GM19463 (cell line): ENCODE measurements around the gene NCAPG2.
"Not testable (repeated sequence)": the region's sequence is repeated elsewhere in the genome, so short reads cannot be mapped to it uniquely, and the experiment has no call there.

Source experiments
- ATAC-seq: cut with Tn5 transposase; IDR thresholded peaks from one replicate; pipeline ENCODE4 v1.9.1; 2021; ENCODE audit warnings: mild to moderate bottlenecking, moderate library complexity; ENCODE audit not compliant: unreplicated experiment

NCAPG2 gene

DNA sequence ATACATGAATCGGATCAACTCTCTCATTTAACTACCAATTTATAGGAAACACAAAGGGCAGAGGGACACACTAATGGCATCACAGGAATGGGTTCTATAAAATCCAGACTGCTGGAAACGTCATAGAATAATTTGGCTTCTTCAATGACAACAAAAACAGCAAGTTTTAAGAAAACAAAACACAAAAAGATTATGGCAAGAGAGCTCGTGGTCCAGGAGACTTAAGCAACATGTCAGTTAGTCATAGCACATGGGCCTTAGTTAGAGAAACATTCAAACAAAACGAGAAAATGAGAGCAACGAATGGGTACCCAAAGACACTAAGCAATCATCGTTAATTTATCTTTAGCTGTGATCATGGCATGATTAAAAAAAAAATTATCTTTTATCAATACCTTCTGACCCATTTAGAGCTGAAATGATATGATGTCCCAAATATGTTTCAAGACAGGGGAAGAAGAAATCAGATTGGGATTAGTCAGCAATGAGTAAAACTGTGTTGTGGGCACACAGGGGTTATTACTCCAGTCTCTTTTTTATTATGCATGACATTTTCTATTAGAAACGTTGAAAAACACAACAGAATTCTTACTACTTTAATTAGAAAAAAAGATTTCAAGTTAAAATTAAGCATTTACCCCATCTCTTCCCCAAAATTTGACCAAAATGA, 28.3 kb downstream of the NCAPG2 start:
- no peak for ATAC-seq

DNA sequence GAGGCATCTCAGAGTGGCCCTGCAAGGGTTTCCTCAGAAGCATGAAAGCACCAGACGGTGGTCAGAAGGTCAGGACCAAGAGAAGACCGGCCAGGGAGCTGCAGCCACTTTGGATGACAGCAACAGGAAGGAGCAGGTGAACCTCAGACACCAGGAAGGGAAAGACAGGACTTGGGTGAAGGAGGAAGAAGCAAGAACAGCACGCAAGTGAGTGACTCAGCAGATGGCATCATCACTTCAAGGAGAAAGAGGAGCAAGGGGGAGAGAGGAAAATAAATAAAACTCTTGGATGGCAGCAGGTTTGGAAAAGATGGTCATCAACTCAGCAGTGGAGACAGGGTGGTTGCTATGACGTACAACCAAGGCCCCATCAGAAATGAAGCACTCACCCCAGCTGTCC, 31.6 kb downstream of the NCAPG2 start:
- ATAC-seq, result no peak

- not testable (repeated sequence) for ATAC-seq
These were observed 36.5 kb downstream of the NCAPG2 start for GRCh38 chr7:158668086-158668485.

GRCh38 chr7:158666966-158667678, 37.5 kb downstream of the NCAPG2 start:
- ATAC-seq, result not testable (repeated sequence)

- ATAC-seq, result no peak
These were observed 38.2 kb downstream of the NCAPG2 start for GRCh38 chr7:158666401-158666800.

- ATAC-seq, result no peak
These were observed 40.2 kb downstream of the NCAPG2 start for GRCh38 chr7:158664406-158664805.

GRCh38 chr7:158663428-158663741, 41.2 kb downstream of the NCAPG2 start:
- ATAC-seq, result no peak

GRCh38 chr7:158662610-158663427, 41.8 kb downstream of the NCAPG2 start:
- no peak for ATAC-seq

GRCh38 chr7:158658475-158658874, 46.1 kb downstream of the NCAPG2 start:
- ATAC-seq, result no peak

DNA sequence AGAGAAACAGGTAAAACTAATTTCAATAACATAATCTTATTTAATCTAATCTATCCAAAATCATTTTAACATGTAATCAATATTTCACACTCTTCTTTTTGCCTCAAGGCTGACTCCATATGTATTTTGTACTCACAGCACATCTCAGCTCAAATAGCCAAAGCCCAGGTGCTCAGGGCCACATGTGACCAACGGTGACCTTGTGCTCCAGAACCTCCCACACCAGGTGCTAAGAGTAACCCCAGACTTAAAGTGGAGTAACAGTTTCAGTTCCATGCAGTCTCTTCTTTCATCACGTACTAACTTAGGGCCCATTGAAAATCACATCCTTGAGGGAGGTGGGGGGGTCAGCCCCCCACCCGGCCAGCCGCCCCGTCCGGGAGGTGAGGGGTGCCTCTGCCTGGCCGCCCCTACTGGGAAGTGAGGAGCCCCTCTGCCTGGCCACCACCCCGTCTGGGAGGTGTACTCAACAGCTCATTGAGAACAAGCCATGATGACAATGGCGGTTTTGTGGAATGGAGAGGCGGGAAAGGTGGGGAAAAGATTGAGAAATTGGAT, 47.3 kb downstream of the NCAPG2 start:
- peak; percentile 23 for ATAC-seq

- ATAC-seq, result peak; percentile 96
These were observed 48.6 kb downstream of the NCAPG2 start for GRCh38 chr7:158655931-158656441.

DNA sequence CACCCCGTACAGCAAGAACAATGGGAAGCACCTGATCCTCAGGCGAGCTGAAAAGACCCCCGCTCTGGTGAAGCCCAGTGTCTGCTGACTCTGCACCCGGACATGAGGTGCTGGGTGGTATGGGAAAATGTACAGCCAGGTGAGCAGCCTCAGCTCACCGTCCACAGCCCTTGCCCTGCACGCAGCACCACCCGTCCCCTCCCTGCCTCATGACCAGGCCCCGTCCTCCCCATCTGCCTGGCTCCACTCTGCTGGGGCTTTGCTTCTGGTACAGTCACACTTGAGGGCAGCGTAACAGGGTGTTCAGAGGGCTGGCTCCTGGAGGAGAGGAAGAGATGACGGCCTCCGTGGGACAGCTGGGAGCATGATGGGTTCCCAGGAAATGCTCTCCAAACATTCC, 49.1 kb downstream of the NCAPG2 start:
- ATAC-seq, result no peak

DNA sequence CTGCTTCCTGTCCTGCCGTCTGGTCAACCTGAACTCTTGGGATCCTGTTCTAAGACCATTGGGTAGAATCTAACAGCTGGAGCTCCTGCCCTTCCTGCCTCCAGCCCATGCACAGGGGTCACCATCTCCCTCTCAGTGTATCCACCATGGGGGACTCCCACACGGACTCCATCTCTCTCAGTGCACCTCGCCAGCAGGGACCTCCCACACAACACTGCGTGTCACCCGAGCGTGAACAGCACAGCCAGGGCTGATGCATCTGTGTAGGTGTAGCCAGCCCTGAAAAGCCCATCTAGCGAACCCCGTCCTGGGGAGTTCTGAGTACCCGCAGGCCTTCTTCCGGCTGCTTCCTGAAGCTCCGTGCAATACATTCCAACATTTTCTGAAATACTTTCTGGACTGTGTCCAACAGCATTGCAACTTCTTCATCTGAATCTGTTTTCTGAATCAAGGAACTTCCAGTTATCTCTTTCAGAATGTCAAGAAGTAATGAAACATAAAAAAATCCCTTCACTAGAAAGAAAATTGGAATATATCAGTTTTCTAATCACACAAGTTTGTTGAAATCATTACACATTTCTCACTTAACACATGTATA, 52.5 kb downstream of the NCAPG2 start:
- no peak for ATAC-seq

- no peak for ATAC-seq
These were observed 53.8 kb downstream of the NCAPG2 start for GRCh38 chr7:158650821-158651225.

- no peak for ATAC-seq
These were observed 55.3 kb downstream of the NCAPG2 start for GRCh38 chr7:158649279-158649678.

DNA sequence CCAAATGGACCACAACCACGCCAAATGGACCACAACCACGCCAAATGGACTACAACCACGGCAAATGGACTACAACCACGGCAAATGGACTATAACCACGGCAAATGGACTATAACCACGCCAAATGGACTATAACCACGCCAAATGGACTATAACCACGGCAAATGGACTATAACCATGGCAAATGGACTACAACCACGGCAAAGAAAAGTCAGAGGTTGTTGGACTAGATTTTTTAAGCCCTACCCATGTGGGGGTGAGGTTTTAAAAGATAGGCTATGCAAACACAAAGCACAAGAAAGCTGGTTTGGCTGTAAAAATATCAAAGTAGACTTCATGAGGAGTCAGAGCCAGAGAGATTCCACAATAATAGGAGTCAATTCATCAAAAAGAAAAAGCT, 55.8 kb downstream of the NCAPG2 start:
- ATAC-seq, result no peak

DNA sequence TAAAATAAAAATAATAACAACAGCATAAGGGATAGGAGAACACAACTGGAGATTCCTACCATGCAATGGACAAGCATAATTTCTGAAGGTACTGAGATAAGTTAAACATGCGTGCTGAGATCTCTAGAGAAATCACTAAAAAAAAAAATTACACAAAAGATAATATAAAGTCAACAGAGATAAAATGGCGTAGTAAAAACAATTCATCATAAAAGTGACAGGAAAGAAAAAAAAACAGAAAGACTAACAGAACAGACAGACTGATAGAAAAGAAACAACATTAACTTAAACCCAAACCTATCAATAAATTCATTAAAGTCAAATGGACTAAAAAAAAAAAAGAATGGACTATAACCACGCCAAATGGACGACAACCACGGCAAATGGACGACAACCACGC, 56.4 kb downstream of the NCAPG2 start:
- ATAC-seq, result no peak

DNA sequence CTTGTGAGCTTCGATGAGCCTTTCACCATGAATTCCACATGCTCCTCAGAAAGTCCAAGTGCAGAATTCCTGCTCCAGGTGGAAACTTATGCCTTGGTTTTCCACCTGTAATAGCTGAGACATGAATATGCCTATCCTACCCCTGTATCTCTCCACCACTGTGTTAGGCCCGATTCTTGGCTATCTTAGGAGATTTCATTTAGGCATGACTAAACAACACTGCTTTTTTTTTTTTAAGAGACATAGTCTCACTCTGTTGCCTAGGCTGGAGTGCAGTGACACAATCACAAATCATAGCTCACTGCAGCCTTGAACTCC, 57.2 kb downstream of the NCAPG2 start:
- ATAC-seq, result no peak

DNA sequence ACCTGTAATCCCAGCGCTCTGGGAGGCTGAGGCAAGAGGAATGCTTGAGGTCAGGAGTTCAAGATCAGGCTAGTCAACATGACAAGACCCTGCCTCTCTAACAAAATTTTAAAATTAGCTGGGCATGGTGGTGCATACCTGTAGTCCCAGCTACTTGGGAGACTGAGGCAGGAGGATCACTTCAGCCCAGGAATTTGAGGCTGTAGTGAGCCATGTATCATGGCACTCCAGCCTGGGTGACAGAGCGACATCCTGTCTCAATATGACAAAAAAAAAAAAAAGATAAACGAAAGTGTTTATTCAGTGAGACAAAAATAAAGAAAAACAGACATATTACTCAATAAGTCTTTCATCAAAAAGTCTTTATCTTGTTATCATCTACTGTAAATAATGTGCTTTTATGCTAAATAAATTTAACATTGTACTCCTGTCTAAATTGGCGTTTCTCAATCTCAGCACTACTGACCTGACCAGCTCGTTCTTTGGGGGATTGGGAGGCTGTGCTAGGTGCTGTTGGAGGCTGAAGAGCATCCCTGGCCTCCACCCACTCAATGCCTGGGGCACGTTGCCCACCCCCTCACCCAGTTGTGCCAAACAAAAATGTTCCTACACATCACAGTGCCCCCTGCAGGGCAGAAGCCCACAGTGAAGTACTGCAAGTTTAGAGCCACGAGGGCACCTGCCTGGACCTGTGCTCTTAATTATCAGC, 57.7 kb downstream of the NCAPG2 start:
- no peak for ATAC-seq

GRCh38 chr7:158645842-158646241, 58.8 kb downstream of the NCAPG2 start:
- ATAC-seq, result no peak

DNA sequence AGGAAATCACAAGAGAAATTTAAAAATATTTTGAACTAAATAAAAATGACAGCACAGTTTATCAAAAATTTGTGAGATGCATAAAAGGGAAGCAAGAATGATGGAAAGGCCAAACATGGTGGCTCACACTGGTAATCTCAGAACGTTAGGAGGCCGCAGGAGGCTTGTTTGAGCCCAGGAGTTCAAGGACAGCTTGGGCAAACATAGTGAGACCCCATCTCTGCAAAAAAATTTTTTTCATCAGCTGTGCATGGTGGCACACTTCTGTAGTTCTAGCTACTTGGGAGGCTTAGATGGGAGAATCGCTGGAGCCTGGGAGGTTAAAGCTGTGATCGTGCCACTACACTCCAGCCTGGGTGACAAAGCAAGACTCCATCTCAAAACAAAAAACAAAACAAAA, 62.5 kb downstream of the NCAPG2 start:
- ATAC-seq, result no peak
